Measurements from ENCODE around the gene GLT6D1. TPM values are rescaled to one million over a fixed set of nuclear protein-coding genes. Genes with fewer than 3 reads are reported as not detected.

Gene GLT6D1
- total and polyA plus RNA-seq, 2 of the 13 experiments (the other 11 are each of a cell fraction or from before 2014, with no cell fraction given) = not detected

- DNase-seq (ENCODE audit: low spot score) (no peak), FAIRE-seq (no peak), ATAC-seq (no peak)
- Histone ChIP-seq H3K4me3 (replicated peaks in 1 of 3; ENCODE audit: insufficient read depth in 1 of 3, low read depth in 2 of 3, low read length in 3 of 3) (no peak overlapping the region), H3K27ac (ENCODE audit: extremely low read length, insufficient read depth, low read length) (no peak overlapping the region), H3K27me3 (ENCODE audit: control insufficient read depth in 1 of 2, insufficient read depth in 2 of 2, low read length in 2 of 2) (peaks cover 23 to 77% of the 10 kb centered on the region in 2 experiments), H3K4me1 (ENCODE audit: insufficient read depth, low read length) (no peaks in the 10 kb centered on the region), H4K20me1 (ENCODE audit: insufficient read depth, low read length) (no peaks in the 10 kb centered on the region), H2AFZ (ENCODE audit: low read length) (no peak overlapping the region), H3K4me2 (ENCODE audit: low read depth, low read length) (no peak overlapping the region), H3K36me3 (replicated peaks in 1 of 2; ENCODE audit: control insufficient read depth in 1 of 2, insufficient read depth in 2 of 2, low read length in 2 of 2) (no peaks in the 10 kb centered on the region), H3K9me3 (ENCODE audit: low read length) (no peaks in the 10 kb centered on the region), H3K9ac (ENCODE audit: insufficient read depth, low read depth, low read length) (no peak overlapping the region), H3K79me2 (ENCODE audit: insufficient read depth, low read length) (no peaks in the 10 kb centered on the region)
- no peak for TF ChIP-seq ZBTB2 (CRISPR knock-in tag; IDR thresholded peaks at IDR 0.05; ENCODE audit: low read depth)
- TF ChIP-seq ARNTL (CRISPR knock-in tag; IDR thresholded peaks at IDR 0.05) = no peak
- no peak for TF ChIP-seq TRAFD1 (CRISPR knock-in tag; IDR thresholded peaks at IDR 0.05; ENCODE audit: borderline replicate concordance)
- no peak for TF ChIP-seq ZBTB43 (CRISPR knock-in tag; conservative IDR thresholded peaks at IDR 0.05)
- TF ChIP-seq ZNF800 (CRISPR knock-in tag; IDR thresholded peaks at IDR 0.05) = no peak
- no peak for TF ChIP-seq MYPOP (CRISPR knock-in tag; IDR thresholded peaks at IDR 0.05)
- POLR2A ChIA-PET = no interaction called here
- in situ Hi-C loops (cut with HindIII; ENCODE audit: extremely low pct_ligation_motif_present, low pct_unique_long_range_greater_than_20kb) (no loop called here), intact Hi-C loops (cut with micrococcal nuclease; ENCODE audit: unreplicated experiment) (no loop called here)
- CTCF ChIA-PET (ENCODE audit: low intra/inter-chr PET ratio, low total read pairs) = no interaction called here
- WGBS (ENCODE audit: low lambda C conversion rate) = 0% methylated on average over 2 of the region's 8 CpGs
- BruUV-seq (replicated peaks) = no TSS peak
These were observed 20.3 kb downstream of the GLT6D1 start for GRCh38 chr9:135618866-135619598.
